Stimulated activated CD8-positive, alpha-beta memory T cell treated with anti-CD3 and anti-CD28 coated beads, Interleukin-7, amount 100 ng/mL, for 1 hour (primary cell): ENCODE data around the gene MICALL2.

Experiments
- DNase-seq, 2 donors: peaks; one replicate each; pipeline ENCODE4 v3.0.0-alpha.2; 2020; ENCODE audit warnings: low read depth in 2 of 2

The MICALL2 gene

GRCh38 chr7:1415389-1415990 lies 43.8 kb downstream of the MICALL2 start:
- DNase-seq: no peak

GRCh38 chr7:1413936-1414639 lies 45.2 kb downstream of the MICALL2 start:
- DNase-seq: no peak

DNA sequence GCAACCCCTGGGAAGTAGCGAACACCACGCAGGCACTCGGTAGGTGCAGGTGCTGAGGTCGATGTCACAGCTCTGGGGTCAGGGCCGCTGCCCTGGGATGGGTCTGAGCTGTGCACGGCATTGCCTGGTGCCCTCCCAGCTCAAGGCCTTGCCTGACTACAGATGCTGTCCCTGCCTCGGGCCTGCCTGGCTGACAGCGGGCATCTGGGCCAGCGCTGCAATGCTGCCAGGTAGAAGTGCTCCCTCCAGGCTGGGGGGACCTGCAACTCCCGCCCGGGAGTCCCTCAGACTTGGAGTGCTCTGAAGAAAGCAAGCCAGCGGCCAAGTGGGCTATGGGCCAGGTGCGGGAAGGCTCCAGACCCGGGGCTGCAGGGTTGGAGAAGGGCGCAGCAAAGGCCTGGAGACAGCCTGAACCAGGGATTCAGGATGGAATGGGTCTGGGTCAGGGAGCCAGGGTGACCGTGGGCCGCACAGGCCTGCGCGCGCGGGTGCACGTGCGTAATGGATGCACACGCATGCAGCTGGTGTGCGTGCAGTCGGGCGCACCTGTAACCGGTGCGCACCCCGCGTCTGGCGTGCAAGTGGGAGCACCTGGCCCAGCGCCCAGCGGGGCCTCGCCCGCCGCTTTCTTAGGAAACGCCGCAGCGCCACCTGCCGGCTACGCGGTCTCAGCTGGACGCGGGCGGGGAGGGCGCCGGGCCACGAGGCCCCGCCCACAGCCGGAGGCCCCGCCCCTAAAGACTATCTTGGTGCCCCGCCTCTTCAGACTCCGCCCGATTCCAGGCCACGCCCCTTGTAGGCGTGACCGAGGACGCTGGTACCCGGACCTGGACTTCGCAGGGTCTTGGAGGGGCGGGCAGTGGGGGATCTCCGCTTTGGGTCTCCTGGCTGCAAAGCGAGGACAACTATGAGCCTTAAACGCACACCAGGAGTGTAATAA lies 46.7 kb downstream of the MICALL2 start:
- DNase-seq: peak; percentile 77 to 82

DNA sequence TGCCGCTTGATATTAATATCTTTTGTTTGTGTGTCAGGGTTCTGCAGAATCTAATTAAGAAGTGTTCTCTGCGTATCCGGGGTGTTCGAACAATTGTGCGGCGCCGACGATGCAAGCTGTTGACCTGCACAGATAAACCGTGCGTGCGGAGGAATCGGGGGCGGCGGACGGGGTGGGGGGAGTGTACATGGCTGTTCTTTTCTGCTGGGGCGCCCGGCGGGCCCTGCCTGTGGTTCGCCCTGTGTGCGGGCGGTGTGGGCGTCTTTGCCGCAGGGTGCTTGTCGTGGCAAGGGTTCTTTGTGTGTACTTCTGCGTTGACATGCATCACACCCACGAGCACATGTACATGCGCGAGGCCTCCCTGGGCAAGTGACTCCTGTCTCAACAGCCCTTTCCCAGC lies 47.9 kb downstream of the MICALL2 start:
- DNase-seq: no peak

DNA sequence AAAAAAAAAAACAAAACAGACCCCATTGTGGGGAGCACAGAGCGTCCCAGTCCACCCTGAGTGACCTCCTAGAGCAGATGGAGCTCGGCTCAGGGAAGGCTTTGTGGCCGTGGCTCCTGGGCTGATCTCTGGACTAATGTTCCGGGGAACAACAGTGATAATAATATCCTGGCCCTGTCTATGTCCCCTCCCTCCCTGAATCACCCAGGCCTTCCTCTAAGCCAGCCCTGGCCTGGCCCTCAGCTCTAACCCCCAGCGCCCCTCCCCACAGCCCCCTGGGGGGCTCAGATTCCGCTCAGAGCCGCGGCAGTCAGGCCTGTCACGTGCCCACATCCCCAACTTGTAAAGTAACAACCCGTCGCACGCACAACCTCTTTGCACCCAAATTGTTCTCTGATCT lies 48.3 kb downstream of the MICALL2 start:
- DNase-seq: no peak

DNA sequence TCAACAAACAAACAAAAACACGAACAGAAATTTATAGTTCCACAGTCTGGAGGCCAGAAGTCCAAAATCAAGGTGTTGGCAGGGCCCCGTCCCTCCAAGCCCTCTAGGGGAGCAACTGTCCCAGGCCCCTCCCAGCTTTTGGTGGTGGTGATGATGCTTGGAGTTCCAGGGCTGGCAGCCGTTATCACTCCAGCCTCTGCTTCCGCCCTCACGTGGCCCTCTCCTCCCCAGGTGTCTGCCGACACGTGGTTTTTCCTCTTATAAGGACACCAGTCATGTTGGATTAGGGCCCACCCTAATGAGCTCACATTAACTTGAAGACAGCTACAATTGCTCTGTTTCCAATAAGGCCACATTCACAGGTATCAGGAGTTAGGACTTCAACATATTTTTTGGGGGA lies 49.7 kb downstream of the MICALL2 start:
- DNase-seq: no peak

- DNase-seq: no peak
These were observed 50.8 kb downstream of the MICALL2 start for GRCh38 chr7:1408466-1408865.

DNA sequence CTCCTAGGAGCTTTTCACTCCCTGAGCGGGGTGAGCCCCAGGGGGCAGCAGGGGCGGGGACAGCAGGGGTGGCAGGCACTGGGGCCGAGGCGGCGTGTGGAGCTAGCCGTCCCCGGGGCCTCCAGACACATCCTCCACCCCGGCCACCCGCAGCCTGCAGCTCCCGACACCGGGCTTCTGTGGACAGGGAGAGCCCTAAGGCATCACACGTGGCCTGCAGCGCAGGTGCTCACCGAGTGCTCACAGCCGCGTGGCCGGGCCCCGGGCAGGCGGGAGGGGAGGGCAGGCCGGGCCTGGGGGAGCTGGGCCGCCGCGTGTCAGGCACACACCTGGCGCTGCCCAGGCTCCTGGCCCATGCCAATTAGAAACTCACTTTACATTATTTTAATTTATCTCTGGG lies 51.4 kb downstream of the MICALL2 start:
- DNase-seq: no peak

DNA sequence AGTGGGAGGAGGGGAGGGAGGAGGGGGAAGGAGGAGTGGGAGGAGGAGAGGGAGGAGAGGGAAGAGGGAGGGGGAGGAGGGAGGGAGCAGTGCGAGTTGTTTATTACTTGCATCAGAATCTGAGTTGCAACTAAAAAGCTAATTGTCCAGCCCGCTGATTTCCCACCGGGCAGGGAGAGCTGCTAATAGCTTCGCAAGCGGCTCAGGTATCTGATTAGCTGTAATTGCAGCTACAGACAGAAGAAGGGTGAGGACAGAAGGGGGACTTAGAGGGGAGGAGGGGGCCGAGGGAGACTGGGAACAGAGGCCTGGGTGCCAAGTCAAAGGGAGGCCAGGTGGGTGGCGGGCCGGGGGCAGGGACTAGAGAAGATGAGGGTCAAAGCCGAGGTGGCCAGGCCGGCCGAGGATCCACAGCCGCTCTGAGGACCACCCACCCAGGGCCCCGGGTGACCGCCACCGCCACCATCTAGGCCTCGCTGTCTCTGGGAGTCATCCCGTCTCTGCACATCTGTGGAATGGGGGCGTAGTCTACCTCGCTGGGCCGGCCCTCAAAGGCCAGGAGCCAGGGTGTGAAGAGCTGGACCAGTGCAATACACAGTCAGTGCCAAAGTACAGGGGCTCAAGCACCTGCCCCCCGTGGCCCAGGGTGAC lies 54.2 kb downstream of the MICALL2 start:
- DNase-seq: no peak

DNA sequence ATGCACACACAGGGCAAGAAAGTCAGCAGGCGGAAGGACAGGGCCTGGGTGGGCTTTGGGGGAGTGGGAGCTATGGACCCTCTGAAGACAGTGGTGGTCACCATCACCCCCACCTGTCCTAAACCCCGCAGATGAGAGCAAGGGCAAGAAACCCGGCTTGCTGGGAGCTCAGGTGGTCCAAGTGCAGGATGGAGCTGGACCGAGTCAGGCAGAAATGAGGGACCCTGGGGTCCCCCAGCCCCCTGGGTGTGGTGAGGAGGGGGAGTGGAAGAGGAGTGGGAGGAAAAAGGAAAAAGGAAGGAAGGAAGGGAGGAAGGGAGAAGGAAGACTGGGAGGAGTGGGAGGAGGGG lies 54.8 kb downstream of the MICALL2 start:
- no peak for DNase-seq

- no peak for DNase-seq
These were observed 55.4 kb downstream of the MICALL2 start for GRCh38 chr7:1403638-1404459.

- DNase-seq: no peak
These were observed 56.3 kb downstream of the MICALL2 start for GRCh38 chr7:1402791-1403637.

GRCh38 chr7:1402110-1402790 lies 57.0 kb downstream of the MICALL2 start:
- no peak for DNase-seq

GRCh38 chr7:1401011-1401410 lies 58.3 kb downstream of the MICALL2 start:
- DNase-seq: no peak

DNA sequence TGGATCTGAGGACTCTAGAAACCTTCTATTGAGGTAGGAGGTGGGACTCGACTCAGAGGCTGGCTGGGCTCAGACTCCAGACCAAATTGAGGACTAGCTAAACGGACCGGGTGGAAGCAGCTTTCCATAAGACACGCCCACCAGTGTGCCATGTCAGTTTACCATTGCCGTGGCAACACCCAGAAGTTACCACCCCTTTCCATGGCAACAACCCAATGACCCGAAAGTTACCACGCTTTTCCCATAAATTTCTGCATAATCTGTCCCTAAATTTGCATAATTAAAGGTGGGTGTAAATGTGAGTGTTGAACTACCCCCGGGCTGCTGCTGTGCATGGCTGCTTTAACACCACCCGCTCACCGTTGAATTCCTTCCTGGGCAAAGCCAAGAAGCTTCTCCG lies 58.9 kb downstream of the MICALL2 start:
- DNase-seq: no peak

- DNase-seq: no peak
These were observed 61.6 kb downstream of the MICALL2 start for GRCh38 chr7:1397491-1398327.

DNA sequence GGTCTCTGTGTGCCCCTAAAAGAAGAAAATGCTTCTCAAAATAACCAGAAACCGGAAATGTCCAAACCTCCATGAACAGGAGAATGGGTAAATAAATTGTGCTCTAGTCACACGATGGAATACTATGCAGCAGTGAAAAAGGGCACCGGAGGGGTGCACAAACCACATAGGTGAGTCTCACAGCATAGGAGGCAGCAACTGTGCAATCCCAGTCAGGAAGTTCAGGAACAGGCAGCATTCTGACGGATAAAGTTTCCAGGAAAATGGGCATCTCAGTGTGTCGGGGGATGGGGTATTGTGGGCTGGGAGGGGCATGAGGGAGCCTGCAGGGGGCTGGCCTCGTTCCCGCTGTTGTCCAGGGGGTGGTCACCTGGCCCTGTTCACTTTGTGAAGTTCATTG lies 63.1 kb downstream of the MICALL2 start:
- no peak for DNase-seq

DNA sequence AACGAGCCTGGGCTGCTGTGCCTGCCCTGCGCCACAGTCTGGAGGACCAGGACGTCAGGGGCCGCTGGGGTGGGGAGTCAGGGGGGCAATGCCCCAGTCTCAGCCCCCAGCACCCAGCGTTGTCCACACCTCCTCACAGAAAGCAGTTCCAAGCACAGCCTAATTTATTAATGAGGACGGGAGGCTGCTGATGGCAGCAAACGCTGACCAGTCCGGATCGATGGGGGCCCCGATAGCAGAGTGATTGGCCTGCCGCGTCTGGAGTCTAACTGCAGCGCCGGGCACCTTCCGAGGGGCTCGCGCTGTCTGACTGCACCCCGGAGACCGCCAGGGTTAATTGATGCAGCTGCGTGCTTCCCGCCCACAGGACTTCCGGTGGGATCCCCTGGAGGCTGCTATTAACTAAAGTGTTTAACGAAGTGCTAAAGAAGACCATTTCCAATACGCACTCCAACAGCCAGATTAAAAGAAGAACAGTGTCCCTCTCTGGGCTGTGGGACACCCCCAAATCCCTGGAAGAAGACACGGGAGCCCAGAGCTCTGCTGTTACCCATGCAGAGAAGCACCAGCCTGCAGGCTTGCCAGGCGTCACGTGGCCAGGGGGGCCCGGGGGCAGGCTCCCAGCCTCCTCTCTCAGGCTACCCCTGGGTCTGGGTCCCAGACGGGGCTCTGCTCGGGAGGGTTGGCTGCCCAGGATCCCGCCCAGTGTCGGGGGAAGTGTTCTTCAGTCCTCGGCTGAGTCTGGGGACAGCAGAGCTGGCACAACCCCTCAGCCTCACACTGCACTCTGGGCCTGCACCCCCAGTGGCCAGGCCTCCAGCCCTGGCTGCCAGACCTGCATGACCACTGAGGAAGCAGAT lies 63.8 kb downstream of the MICALL2 start:
- no peak for DNase-seq
